Femur (tissue), 1 donor: ENCODE measurements around the gene HJURP.

Experiments used
- DNase-seq: peaks from one replicate; pipeline ENCODE4 v3.0.0-alpha.2; 2017

Gene HJURP

DNA sequence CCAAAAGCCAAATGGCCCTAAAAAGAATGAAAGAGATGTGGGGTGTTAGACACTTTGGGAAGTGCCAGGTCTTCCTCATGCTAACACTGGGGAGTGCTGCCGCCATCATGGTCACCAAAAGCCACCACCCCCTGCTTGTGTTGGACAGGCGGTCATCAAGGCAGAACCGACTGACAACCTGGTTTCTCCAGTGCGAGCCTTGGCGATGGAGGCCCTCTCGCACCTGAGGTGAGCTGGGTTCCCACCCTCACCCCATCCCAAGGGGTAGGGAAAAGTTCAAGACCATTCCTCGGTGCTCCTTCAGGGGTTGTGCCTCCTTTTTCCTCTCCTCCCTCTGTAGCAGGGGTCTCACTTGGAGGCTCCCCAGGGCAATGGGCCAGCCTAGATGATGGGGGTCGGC is 42.6 kb downstream of the HJURP start:
- DNase-seq: no peak

DNA sequence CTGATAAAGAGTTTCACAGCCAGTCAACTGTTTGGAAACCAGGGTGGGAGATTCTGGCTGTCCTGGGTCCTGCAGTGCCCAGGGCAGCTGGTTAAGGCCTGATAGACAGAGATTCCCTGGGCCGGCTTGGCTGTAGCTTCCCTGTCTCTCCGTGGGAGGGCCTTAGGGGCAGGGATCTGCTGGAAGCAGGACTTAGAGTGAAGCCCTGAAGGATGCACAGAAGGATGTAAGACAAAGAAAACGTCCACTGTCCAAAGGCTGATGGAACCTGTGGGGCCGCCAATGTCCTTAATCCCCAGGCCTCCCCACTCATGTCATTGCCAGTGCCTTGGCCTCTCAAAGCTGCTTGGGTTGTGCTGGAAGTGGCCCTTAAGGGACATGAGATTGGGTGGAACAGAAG is 43.2 kb downstream of the HJURP start:
- peak; percentile 3 for DNase-seq

DNA sequence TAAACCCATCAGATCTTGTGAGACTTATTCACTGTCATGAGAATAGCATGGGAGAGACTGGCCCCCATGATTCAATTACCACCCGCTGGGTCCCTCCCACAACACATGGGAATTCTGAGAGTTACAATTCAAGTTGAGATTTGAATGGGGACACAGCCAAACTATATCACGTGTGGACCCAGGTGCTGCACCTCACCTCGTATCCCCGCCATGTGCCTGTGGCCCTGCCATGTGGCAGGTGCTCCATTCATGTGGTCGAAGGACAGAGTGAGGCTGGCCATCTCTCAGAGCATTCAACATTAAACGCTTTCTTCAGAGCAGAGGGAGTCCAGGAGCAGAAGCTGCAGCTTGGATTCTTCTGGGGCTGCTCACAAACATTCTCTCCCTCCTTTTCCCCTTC is 44.0 kb downstream of the HJURP start:
- DNase-seq: no peak

DNA sequence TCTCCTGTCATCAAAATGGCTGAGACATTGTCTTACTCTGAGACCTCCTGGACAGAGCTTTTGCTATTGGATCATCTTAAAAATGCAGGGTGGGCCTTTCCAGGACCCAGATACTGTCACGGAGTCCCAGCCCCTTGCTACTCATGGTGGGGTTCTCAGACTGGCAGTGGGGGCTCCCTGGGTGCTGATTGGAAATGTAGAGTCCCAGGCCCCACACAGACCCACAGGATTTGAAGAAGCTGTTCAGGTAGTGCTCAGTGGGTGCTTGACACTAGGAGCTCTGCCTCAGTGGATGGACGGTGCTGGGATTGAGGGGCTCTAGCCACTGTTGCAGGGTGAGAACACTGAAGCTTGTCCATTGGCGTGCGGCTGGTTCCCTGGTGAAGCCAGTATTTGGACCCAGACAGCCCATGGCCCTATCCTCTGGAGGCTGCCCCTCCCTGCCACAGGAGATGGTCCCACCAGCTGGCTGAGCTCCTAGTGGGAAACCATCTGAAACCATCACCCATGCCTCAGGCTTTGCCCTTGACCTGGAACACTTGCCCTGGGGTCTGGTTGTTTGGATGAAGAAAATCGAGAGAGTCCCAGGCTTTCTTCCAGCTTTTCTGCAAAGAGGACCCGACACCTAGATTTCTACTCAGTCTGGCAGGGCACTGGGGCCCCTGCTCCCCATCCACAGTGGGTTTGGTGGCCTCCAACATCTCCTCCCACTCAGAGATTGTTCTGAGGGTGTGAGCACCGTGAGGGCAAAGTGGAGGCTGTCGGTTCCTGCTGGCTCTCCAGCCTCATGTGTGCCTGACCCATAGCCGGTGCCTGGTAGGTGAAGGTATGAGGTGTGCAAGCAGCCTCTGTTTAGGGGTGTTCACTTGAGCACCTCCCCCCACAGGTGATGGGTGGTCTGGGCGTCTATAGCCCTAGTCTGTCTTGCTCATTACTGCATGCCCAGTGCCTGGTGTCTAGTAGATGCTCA is 46.1 kb downstream of the HJURP start:
- peak; percentile 3 for DNase-seq

DNA sequence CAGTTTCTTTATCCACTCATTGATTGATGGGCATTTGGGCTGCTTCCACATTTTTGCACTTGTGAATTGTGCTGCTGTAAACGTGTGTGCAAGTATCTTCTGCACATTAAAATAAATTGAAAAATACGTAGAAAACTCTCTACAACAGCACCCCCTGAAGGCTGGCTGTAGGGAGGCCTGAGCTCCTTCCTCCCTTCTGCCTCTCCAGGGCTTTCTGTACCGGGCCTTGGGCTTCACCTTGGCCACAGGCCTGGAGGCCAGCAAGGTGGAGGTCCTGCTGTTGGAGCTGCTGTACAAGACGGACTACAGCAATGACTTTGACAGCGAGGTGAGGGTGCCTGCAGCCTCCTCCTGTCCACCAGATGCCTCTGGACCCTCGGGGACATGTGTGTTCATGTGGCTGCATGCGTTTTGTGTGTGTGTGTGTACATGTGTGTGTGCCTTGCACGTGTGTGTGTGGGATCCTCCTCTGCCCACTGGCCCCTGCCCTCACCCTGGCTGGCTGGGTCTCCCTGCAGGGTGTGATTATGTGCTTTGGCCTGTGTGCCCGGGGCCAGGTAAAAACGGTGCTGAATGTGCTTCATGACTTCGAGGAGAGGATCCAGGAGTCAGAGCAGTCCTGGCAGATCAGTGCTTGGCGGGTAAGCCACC is 47.0 kb downstream of the HJURP start:
- peak; percentile 4 for DNase-seq

DNA sequence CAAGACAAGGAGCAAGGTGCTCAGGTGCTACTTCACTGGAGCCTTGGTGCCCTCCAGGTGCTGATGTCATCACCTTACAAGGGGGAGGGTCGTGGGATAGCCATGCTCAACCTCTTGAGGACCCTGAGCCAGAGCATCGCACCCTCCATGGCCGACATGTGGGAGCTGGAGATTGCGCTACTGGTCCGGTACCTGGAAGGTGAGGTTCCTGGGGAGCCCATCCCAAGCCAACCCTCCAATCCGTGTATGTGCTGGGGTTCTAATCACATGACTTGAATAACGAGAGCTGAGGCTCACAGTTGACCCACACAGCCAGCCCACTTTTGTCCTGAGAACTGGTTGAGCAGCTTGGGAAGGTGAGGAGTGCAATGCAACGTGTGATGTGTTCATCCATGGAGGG is 50.3 kb downstream of the HJURP start:
- no peak for DNase-seq

DNA sequence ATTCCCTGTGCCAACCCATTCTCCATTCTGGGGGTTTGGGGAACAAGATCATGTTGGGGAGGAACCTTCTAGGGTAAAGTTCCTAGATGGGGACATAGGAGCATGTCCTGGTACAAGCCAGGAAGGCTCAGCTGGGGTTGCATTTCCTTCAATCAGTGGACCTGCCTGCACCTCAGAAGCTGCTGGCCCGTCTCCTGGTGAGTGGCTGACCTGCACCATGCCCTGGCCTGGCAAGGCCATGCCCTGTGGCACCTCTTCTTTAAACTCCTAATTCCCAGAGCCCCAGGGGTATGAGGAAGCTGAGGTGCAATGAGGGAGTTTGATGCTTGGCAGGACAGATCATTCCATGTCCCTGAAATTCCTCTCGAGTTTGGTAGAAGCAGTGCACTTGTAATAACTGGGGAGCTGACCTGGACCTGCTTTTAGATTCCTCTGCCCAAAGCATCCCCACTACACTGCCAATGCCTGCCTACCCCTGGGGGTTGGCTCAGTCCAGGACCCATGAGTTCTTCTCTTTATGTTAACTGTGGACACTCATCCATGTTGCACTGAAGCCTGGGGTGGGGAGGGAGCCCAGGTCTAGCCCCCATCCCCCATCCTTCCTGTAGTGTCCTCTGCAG is 50.9 kb downstream of the HJURP start:
- DNase-seq: peak; percentile 3

DNA sequence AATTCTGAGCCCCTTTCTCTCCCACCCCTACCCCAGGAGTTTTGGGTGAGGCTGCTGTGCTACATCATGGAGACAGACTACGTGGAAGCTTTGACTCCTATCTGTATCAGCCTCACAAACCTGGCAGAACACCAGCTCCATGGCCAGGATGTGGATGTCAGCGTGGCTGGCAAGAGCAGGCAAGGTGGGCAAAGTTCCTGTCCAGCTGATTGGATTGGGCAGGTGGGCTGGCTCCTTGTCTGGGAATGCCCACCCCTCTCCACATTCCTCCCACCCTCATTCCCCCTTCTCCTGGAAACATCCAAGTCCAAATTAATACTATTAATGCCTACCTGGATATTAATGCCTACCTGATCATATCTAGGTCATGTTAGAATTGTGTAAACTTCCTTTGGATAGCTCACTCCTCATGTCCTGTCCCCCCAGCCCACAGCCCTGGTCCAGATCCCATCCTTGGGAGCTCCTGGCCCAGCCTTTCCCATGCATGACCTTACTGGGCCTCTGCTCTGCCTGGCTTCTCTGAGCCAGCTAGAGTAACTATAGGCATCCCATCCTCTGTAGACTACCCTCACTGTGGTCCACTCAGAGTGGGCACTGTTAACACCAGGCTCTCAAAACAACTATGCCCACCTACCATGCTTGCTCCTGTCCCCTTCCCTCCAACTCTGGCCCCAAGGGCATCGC is 52.1 kb downstream of the HJURP start:
- no peak for DNase-seq

DNA sequence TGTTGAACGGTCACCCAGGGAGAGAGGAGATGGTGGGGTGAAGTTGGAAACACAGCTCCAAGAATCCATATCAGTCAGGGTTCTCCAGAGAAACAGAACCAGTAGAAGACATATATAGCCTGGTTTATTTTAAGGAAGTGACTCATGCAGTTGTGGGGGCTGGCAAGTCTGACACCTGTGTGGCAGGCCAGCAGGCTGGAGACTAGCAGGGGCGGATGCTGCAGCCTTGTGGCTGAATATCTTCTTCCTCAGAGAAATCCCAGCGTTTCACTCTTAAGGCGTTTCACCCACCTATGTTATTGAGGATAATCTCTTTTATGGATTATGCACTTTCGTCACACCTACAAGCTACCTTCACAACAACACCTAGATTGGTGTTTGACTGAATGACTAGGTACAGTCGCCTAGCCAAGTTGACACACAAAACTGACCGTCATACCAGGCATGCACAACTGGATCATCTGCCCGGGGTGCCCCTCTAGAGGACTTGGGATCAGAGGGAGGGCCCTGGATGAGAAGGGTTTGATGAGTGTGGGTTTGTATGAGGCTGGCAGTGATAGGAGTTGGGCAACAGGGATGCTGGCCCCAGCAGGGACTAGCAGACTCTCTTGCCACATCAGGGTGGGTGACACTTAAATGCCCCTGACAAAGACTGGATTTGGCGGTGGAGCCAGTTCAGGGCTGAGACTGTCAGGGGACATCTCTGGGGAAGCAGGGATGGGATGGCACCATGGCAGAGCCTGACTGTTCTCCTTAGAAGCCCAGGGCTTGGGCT is 52.8 kb downstream of the HJURP start:
- DNase-seq: peak; percentile 5

DNA sequence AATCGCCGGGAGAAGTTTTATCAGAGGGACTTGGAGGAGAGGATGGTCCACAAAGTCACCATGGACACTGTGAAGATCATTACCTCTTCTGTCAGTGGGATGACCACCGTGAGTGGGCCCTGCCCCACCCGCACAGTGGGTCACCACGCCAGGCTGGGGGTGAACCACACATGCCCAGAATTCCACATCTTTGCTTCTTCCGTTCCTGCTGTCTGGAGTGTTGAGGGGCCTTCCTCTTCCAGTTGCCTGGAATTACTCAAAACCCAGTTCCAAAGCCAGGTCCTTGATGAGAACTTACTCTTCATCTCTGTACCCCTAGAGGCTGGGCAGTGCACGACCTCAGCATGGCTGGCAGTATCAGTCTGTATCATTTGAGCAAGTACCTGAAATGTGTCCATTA is 54.1 kb downstream of the HJURP start:
- DNase-seq: no peak

DNA sequence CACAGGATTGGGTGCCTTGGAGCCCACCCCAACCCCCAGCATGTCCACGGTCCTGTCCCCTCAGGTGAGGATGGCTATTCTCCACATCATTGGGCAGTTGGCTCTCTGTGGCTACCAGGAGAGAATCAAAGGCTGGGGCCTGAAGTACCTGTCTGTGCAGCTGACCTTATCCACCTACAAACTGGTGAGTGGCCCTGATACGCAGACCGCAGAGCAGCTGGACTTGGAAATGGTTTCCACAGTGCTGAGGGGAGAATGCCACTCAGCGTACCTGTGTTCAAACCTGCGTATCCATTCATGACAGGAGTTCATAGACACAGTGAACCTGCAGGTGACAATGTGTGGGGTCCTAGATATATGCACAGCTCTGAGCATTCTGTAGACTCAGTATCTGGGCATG is 54.6 kb downstream of the HJURP start:
- DNase-seq: no peak

DNA sequence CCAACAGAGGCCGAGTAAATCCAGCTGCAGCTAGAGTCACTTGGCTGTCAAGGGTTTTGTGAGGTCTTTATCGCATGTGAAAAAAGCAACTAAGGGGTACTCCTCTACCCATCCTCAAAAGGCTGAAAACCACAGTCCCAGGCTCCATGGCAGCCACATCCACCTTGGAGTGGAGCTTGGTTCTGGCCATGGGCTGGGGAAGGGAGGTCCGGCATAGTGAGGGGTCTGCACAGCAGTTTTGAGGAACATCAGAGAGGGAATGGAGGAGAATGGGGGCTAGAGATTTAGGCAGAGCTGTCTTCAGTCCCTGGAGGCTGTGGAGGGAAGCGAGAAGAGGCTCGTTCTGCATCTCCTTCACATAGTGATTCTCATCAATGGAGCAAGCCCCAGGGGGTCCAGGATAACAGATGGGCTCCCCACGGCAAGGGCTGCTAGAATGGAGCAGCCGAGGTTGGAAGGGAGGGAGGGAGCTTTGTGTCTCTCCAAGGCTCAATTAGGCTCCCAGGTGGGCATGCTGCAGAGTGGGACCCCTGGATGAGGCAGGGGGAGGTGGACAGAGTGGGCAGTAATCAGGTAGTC is 55.2 kb downstream of the HJURP start:
- DNase-seq: no peak

DNA sequence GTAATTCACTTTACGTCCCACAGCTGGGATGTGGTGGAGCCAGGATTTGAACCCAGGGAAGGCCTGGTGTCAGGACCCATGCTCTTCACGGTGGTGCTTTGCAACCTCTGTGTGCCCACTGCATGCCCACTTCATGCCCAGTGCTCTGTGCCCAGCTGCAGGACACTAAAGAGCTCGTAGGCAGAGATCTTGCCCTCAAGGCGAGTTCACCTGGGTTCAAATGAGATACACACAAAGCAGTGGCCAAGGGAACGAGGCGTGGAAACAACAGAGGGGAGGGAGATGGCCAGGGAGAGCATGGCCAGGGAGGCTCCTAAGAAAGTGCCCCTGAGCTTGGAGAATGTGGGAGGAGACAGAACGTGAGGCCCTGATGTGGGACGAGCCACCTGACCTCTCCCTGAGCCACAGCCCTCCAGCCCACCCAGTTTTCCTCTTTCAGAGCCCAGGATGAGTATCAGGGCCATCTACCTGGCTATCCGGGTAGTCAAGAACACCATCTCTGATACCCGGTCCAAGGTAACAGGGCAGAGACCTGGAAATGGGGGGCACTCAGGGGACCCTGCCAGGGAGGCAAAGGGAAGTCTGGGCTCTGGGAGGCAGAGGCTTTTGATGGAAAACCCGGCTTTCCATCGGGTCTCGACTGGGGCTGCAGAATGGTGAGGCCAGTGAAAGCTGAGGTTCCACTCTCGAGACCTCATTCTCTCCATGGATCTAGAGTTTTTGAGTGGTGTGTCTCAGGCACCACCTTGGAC is 55.8 kb downstream of the HJURP start:
- DNase-seq: peak; percentile 2

DNA sequence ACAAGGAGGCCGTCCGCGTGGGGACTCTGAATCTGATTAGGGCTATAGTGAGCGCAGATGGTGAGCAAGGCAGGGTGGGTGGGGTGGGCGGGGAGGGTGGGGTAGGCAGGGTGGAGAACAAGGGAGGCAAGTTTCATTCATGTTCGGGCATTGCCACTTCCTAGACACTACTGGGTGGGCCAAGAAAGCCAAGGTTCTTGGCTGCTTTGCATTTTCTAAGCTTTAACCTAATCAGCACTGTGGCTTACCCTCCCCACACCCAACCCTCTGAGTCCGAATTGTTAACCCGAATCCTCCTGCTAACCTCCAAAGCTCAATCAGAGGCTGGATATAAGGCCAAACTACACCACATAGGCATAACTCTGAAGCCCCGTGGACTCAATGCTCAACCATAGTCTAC is 58.1 kb downstream of the HJURP start:
- DNase-seq: no peak

DNA sequence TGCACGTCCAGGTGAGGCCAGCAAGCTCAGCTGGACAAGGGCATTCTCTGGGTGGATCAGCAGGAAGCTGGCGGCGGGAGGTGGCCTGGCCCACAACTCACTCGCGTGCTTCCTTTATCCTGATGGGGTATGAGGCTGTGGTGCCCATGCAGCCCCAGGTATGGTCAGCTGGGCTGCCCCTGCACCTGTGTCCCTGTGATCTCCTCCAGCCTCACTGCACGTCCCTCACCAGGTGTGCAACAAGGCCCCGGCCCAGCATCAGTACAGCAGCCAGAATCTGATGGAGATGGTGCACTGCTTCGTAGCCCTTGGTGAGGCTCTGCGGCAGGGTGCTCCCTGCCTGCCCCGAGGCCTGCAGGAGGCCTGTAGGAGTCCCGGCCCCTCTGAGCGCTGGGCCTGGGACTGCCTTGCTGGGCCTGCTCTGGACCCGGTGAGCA is 58.6 kb downstream of the HJURP start:
- DNase-seq: no peak

DNA sequence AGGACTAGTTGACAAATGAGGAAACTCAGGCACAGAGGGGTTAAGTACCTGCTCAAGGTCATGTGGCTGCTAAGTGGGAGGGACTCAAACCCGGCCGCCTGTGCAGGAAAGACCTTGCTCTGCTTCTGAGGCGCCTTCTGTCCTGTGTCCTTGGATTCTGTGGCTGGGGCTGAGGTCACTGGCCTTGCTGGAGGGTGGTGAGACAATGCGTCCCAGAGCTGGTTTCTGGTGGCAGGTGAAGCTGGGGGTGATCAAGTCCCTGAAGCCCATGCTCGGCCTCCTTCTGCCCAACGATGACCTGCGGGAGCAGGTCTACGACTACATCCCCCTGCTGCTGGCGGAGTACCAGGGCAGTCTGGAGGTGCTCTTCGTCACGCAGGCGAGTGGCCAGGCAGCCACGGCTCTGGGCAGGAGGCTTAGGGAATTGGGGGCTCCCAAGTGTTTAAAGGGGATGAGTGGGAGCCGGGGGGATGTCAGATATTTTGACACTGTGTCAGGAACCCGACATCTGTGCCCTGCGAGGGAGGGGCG is 60.1 kb downstream of the HJURP start:
- no peak for DNase-seq

DNA sequence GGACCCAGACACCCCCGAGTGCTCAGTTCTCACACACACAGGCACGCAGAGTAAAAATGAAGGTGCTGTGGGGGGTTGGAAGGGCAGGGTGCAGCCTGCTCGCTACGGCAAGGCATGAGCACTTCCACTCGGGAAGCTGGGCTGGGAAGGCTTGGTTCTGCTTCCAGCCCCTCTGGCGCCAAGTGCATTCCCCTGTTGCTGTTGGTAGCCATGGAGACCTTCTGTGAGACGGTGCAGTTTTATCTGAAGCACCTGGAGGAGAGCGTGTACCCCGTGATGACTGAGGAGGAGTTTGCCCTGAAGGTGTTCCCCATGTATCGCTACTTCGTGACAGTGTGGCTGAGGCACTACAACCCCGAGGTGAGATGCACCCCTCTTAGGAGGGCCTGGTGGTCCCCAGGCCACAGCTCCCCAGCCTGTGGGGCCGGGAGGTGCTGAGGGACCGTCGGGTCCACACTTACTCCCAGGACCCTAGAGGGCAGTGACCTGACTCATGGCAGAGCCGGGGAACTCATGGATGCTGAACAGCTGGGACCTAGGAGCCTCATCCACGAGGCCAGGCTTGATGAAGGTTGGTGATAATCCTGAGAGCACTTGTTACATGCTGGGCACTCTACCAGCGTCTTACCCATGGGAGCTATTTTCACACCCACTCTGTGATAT is 60.7 kb downstream of the HJURP start:
- DNase-seq: no peak

DNA sequence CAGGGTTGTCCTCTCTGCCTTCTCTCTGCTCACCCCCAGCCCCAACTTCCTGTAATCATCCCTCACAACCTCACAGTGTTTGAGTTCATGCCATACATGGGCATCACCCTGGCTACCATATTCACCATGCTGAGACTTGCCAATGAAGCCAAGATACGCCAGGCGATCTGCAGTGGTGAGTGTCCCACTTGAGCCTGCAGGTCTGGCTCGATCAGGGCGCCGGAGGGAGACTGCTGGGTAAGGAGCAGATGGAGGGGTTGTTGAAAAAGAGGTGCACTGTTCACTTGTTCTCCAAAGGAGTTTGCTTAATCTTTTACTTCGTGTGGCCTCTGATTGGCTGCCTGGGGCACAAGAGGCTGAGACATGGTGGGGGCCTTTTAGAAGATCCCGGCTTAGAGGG is 61.6 kb downstream of the HJURP start:
- DNase-seq: no peak

DNA sequence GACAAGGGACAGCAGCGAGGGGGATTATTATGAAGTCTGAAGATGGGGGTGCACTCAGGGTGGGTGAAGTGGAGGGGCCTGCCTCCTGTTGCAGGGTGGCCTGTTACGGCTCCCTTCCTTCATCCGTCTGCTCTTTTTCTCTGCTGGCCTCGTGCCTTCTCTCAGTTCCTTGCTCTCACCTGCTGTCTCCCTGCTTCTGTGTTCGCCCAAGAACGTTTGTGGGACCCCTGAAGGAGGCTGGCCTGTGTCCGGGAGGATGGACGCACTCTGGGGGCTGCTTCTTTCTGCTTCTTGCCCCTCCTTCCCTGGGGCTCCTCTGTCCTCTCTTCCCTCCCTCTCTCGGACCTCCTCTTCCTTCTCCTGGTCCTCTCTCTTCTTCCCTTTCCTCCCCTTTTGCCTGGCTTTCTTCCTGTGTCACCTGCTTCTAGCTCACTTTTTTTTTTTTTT is 62.4 kb downstream of the HJURP start:
- no peak for DNase-seq

DNA sequence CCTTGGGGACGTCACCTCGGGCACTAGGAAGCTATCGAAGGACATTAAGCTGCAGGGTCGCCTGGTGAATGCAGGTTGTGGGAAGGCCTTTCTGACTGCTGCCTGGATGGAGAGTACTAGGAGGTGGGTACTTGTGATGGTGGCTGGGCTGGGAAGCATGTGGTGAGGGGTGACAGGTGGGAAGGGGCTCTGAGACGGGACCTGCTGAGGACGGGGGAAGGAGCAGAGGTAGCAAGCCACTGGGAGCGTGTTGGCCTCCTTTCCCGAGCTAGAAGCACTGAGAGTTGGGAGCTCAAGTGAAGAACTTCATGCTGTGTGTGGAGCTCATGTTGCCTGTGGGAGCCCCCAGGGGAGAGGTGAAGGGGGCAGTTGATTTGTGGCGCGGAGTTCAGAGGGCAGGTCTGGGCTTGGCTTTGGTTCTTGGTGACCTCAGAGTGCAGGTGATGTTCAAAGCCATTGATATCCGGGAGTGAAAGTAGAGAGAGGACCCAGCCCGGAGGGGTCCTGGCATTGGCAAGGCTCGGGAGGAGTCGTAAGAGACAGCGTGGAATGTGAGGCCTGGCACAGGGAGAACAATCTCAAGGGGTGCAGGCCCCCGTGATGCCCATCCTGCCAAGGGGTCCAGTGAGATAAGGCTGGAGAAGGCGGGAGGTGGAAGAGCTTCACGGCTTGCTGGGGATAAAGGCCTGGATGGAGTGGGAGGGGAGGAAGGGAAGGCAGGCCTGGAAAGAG is 63.0 kb downstream of the HJURP start:
- no peak for DNase-seq
